GM12891 (cell line): Measurements from ENCODE around the gene NEMP2.

Experiments
- POLR2A ChIP-seq: IDR thresholded peaks from 2 replicates; pipeline ENCODE4 v1.6.1; 2011; ENCODE audit warnings: low read depth, low read length, control low read depth
- POLR2AphosphoS5 ChIP-seq: IDR thresholded peaks from 2 replicates; pipeline ENCODE4 v1.6.1; 2011; ENCODE audit warnings: low read depth, low read length, control low read depth
- SPI1 ChIP-seq: IDR thresholded peaks from 2 replicates; pipeline ENCODE4 v1.6.1; 2011; ENCODE audit warnings: low read depth, low read length, control low read depth

GRCh38 chr2:190486037-190486623 is 48.4 kb downstream of the NEMP2 start:
- TF ChIP-seq SPI1 (no peak), POLR2A (no peak), POLR2AphosphoS5 (no peak)
